Neuronal stem cell (in vitro differentiated cells): Measurements from ENCODE around the gene PACSIN2.
A peak's percentile ranks its signal among the peaks of the same experiment; 100 is the strongest.
"Not testable (repeated sequence)": the region's sequence is repeated elsewhere in the genome, so short reads cannot be mapped to it uniquely, and the experiment has no call there.

Experiments used
- DNase-seq: peaks from one replicate; pipeline ENCODE4 v3.0.0-alpha.2; 2013; ENCODE audit warnings: low spot score
- H2AFZ ChIP-seq: one replicate; pipeline ENCODE4 v1.6.1; 2013; ENCODE audit warnings: mild to moderate bottlenecking, low read length, inconsistent platforms
- H2AK5ac ChIP-seq: 2 replicates; pipeline ENCODE4 v1.6.1; 2013; ENCODE audit warnings: low read depth, mild to moderate bottlenecking, inconsistent platforms, low read length, moderate library complexity, mixed read lengths
- H2BK120ac ChIP-seq: 2 replicates; pipeline ENCODE4 v1.6.1; 2013; ENCODE audit warnings: low read depth, mild to moderate bottlenecking, inconsistent platforms, low read length, moderate library complexity, mixed read lengths
- H2BK12ac ChIP-seq: one replicate; pipeline ENCODE4 v1.6.1; 2013; ENCODE audit warnings: low read length, inconsistent platforms
- H2BK15ac ChIP-seq: 2 replicates; pipeline ENCODE4 v1.6.1; 2013; ENCODE audit warnings: mild to moderate bottlenecking, low read length, inconsistent platforms, mixed read lengths
- H2BK5ac ChIP-seq: one replicate; pipeline ENCODE4 v1.6.1; 2013; ENCODE audit warnings: inconsistent platforms, mild to moderate bottlenecking, low read length, moderate library complexity
- H3K14ac ChIP-seq: one replicate; pipeline ENCODE4 v1.6.1; 2013; ENCODE audit warnings: low read length, inconsistent platforms
- H3K18ac ChIP-seq: 2 replicates; pipeline ENCODE4 v1.6.1; 2013; ENCODE audit warnings: low read length, inconsistent platforms
- H3K23ac ChIP-seq: 2 replicates; pipeline ENCODE4 v1.6.1; 2013; ENCODE audit warnings: low read depth, mild to moderate bottlenecking, mixed read lengths, low read length, inconsistent platforms; ENCODE audit not compliant: poor library complexity
- H3K27ac ChIP-seq: replicated peaks from 3 replicates; pipeline ENCODE4 v1.5.1; 2013; ENCODE audit warnings: low read length, inconsistent platforms
- H3K27me3 ChIP-seq, 3 experiments: 2 replicates each; pipeline ENCODE4 v1.6.1; 2013; ENCODE audit warnings: low read length in 3 of 3, mild to moderate bottlenecking in 2 of 3, inconsistent platforms in 1 of 3, low read depth in 1 of 3, mixed read lengths in 1 of 3, moderate library complexity in 1 of 3; ENCODE audit not compliant: control insufficient read depth in 3 of 3, insufficient read depth in 3 of 3
- H3K36me3 ChIP-seq, 2 donors: replicated peaks in 1 of 2; 2 replicates each; pipeline ENCODE4 v1.6.1; 2013; ENCODE audit warnings: low read length in 2 of 2; ENCODE audit not compliant: control insufficient read depth in 2 of 2, insufficient read depth in 2 of 2
- H3K4ac ChIP-seq: 2 replicates; pipeline ENCODE4 v1.6.1; 2013; ENCODE audit warnings: inconsistent platforms, mild to moderate bottlenecking, low read length, moderate library complexity
- H3K4me1 ChIP-seq, 2 donors: 1 replicate in 1 of 2; 2 replicates in 1 of 2; pipeline ENCODE4 v1.6.1; 2013; ENCODE audit warnings: low read length in 2 of 2, low read depth in 1 of 2; ENCODE audit not compliant: control insufficient read depth in 2 of 2, insufficient read depth in 1 of 2
- H3K4me2 ChIP-seq: one replicate; pipeline ENCODE4 v1.6.1; 2013; ENCODE audit warnings: mild to moderate bottlenecking, low read length, inconsistent platforms; ENCODE audit not compliant: insufficient read depth, poor library complexity, severe bottlenecking
- H3K4me3 ChIP-seq, 2 donors: 2 replicates each; pipeline ENCODE4 v1.5.1; 2013; ENCODE audit warnings: low read length in 2 of 2, mild to moderate bottlenecking in 2 of 2, inconsistent platforms in 1 of 2, moderate library complexity in 1 of 2
- H3K79me1 ChIP-seq: one replicate; pipeline ENCODE4 v1.6.1; 2013; ENCODE audit warnings: low read depth, mild to moderate bottlenecking, inconsistent platforms, low read length, moderate library complexity
- H3K9ac ChIP-seq: one replicate; pipeline ENCODE4 v1.6.1; 2013; ENCODE audit warnings: mild to moderate bottlenecking, low read depth, low read length, inconsistent platforms; ENCODE audit not compliant: poor library complexity
- H3K9me3 ChIP-seq, 2 donors: replicated peaks in 1 of 2; 2 replicates each; pipeline versions ENCODE3 to v1.6.1; 2013; ENCODE audit warnings: low read length in 2 of 2, mild to moderate bottlenecking in 2 of 2, inconsistent platforms in 1 of 2, low read depth in 1 of 2, mixed read lengths in 1 of 2, moderate library complexity in 1 of 2; ENCODE audit not compliant: control insufficient read depth in 2 of 2, insufficient read depth in 1 of 2
- H4K8ac ChIP-seq: one replicate; pipeline ENCODE4 v1.6.1; 2013; ENCODE audit warnings: low read depth, mild to moderate bottlenecking, inconsistent platforms, low read length, moderate library complexity
- H4K91ac ChIP-seq: one replicate; pipeline ENCODE4 v1.6.1; 2013; ENCODE audit warnings: low read length, low read depth, mild to moderate bottlenecking, inconsistent platforms; ENCODE audit not compliant: poor library complexity
- WGBS, 2 donors: extraction: QIAGEN DNeasy Blood & Tissue Kit; methylation state at CpG; one replicate each; pipeline ENCODE4 v1.1.7; 2013; ENCODE audit warnings: missing lambda C conversion rate in 2 of 2, mixed read lengths in 1 of 2; ENCODE audit not compliant: insufficient read length in 2 of 2, insufficient replicate concordance in 1 of 2; ENCODE audit errors: extremely low coverage in 2 of 2; 5-methylcytosine and 5-hydroxymethylcytosine counted together

The PACSIN2 gene

GRCh38 chr22:42918500-42918899 lies 96.4 kb downstream of the PACSIN2 start:
- no peak overlapping the region for H3K4ac ChIP-seq
- no peak overlapping the region for H2BK120ac ChIP-seq
- no peak overlapping the region for H4K8ac ChIP-seq
- peaks cover 6 to 15% of the 10 kb centered on the region in 2 donors for H3K4me1 ChIP-seq
- WGBS, 2 donors = no CpG with 5 or more reads among the region's 4 CpGs
- no peak overlapping the region for H3K4me2 ChIP-seq
- no peaks in the 10 kb centered on the region for H3K9me3 ChIP-seq
- H2BK12ac ChIP-seq = no peak overlapping the region
- no peak overlapping the region for H3K18ac ChIP-seq
- H2BK5ac ChIP-seq = no peak overlapping the region
- H3K4me3 ChIP-seq = no peak overlapping the region
- H4K91ac ChIP-seq = no peak overlapping the region
- no peak overlapping the region for H3K14ac ChIP-seq
- no peak overlapping the region for H2AK5ac ChIP-seq
- H3K23ac ChIP-seq = no peak overlapping the region
- no peak overlapping the region for H3K27ac ChIP-seq
- no peak overlapping the region for H2BK15ac ChIP-seq
- DNase-seq = no peak
- no peaks in the 10 kb centered on the region for H3K36me3 ChIP-seq
- no peak overlapping the region for H2AFZ ChIP-seq
- H3K27me3 ChIP-seq = no peaks in the 10 kb centered on the region
- no peak overlapping the region for H3K9ac ChIP-seq
- peaks cover 8% of the 10 kb centered on the region for H3K79me1 ChIP-seq

GRCh38 chr22:42917358-42917757 lies 97.6 kb downstream of the PACSIN2 start:
- not testable (repeated sequence) for H3K23ac ChIP-seq, H3K4me2 ChIP-seq, H2BK12ac ChIP-seq, H3K18ac ChIP-seq, H3K27me3 ChIP-seq, H3K14ac ChIP-seq, H2BK120ac ChIP-seq, H4K8ac ChIP-seq, H2BK15ac ChIP-seq, H3K9ac ChIP-seq, DNase-seq, H3K27ac ChIP-seq, H3K79me1 ChIP-seq, H4K91ac ChIP-seq, H2AK5ac ChIP-seq, H3K4me3 ChIP-seq, H3K4ac ChIP-seq, H3K9me3 ChIP-seq, H2AFZ ChIP-seq, H3K36me3 ChIP-seq, H2BK5ac ChIP-seq
- peaks cover 6 to 13% of the 10 kb centered on the region in 2 donors for H3K4me1 ChIP-seq
- WGBS, 2 donors = no CpG with 5 or more reads among the region's 6 CpGs

DNA sequence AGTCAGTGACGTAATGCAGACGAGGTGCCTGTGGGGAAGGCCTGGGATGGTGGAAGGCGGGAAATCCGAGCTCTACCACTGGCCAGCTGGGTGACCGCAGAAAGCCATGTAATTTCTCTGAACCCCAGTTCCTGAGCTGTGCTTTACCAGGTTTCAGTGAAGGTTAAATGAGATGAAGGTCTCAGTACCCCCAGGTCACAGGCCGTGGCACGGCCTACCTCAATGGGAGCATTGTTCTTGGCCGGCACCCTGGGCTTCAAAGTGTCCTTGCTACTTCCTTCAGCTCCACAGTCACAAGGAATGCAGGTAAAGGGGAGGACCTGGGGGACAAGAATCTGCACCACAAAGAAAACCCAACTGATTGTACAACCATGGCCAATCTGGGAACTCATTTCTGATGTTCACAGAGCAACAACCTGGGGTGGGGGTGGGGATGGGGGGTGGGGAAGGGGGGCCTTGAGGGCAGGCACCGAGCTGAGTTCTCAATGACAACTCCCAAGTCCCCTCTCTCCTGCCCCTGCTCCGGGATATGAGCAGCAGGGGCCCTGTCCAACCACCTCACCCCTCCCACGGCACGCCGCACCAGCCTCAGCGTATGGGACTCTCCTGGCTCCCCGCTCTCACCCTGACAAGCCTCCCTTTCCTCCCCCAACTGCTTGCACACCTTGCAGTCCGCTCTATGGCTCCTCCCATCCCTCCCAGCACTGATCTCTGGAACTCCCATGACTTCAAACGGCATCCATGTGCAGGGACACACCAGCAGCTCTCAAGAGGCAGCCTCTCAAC lies 98.8 kb downstream of the PACSIN2 start:
- H3K9me3 ChIP-seq = no peaks in the 10 kb centered on the region
- no peak overlapping the region for H3K27ac ChIP-seq
- no peak overlapping the region for H3K23ac ChIP-seq
- H3K18ac ChIP-seq = peak overlapping the region; percentile 82
- no peak overlapping the region for H2BK15ac ChIP-seq
- H2BK120ac ChIP-seq = no peak overlapping the region
- H3K4ac ChIP-seq = no peak overlapping the region
- no peak overlapping the region for H4K8ac ChIP-seq
- H3K36me3 ChIP-seq = peaks cover 1 to 16% of the 10 kb centered on the region in 2 donors
- H2AK5ac ChIP-seq = peak overlapping the region; percentile 8
- H3K14ac ChIP-seq = no peak overlapping the region
- no peak overlapping the region for H3K4me2 ChIP-seq
- H2AFZ ChIP-seq = no peak overlapping the region
- H4K91ac ChIP-seq = no peak overlapping the region
- H3K79me1 ChIP-seq = peaks cover 8% of the 10 kb centered on the region
- H3K27me3 ChIP-seq = no peaks in the 10 kb centered on the region
- no peak overlapping the region for H3K4me3 ChIP-seq
- no peak overlapping the region for H2BK5ac ChIP-seq
- H3K4me1 ChIP-seq = peaks cover 6 to 13% of the 10 kb centered on the region in 2 donors
- H3K9ac ChIP-seq = peak overlapping the region; percentile 47
- no peak for DNase-seq
- WGBS, 2 donors = no CpG with 5 or more reads among the region's 17 CpGs
- peak overlapping the region; percentile 59 for H2BK12ac ChIP-seq

DNA sequence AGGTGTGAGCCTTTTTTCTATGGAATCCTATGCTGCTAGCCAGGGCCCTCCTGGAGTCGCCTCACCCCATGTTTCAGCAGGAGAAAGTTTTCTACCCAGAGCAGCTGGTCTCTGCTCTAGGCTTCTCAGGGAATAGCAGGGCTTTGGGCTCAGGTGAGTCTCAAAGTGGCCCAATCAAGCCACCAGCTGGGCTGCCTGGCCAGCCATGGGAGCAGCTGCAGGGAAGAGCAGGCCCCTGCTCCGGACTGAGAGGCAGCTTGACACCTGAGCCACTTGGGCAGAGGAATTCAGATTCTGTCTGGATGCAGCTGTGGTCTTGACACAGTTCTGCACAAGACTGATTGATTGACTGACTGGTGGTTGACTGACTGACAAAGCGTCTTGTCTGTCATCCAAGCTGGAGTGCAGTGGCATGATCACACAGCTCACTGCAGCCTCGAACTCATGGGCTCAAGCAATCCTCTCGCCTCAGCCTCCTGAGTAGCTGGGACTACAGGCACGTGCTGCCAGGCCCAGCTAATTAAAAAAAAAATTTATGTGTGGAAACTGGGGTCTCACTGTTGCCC lies 100.4 kb downstream of the PACSIN2 start:
- DNase-seq = no peak

More for the DNA sequence above, 100.4 kb downstream of the PACSIN2 start:
- peaks cover 8% of the 10 kb centered on the region for H3K79me1 ChIP-seq
- H3K4me1 ChIP-seq = peaks cover 6 to 13% of the 10 kb centered on the region in 2 donors
- no CpG with 5 or more reads among the region's 6 CpGs for WGBS, 2 donors
- no peak overlapping the region for H2AK5ac ChIP-seq
- no peak overlapping the region for H4K8ac ChIP-seq
- H3K18ac ChIP-seq = no peak overlapping the region
- H3K4me3 ChIP-seq = no peak overlapping the region
- H3K14ac ChIP-seq = no peak overlapping the region
- H2BK12ac ChIP-seq = no peak overlapping the region
- no peak overlapping the region for H3K27ac ChIP-seq
- H3K36me3 ChIP-seq = peaks cover 1 to 28% of the 10 kb centered on the region in 2 donors
- H3K23ac ChIP-seq = no peak overlapping the region
- H2BK5ac ChIP-seq = no peak overlapping the region
- no peaks in the 10 kb centered on the region for H3K9me3 ChIP-seq
- H4K91ac ChIP-seq = no peak overlapping the region
- no peak overlapping the region for H2AFZ ChIP-seq
- H3K4ac ChIP-seq = no peak overlapping the region
- H3K27me3 ChIP-seq = no peaks in the 10 kb centered on the region
- H2BK120ac ChIP-seq = no peak overlapping the region
- H2BK15ac ChIP-seq = no peak overlapping the region
- H3K4me2 ChIP-seq = no peak overlapping the region
- no peak overlapping the region for H3K9ac ChIP-seq
